Middle frontal gyrus (tissue), 1 donor: Measurements from ENCODE around the gene ZDHHC18.

Experiments used
- DNase-seq: peaks from one replicate; pipeline ENCODE4 v3.0.0-alpha.2; 2015; ENCODE audit warnings: low spot score; ENCODE audit errors: extremely low spot score

The ZDHHC18 gene

GRCh38 chr1:26897351-26897750 is 70.9 kb downstream of the ZDHHC18 start:
- no peak for DNase-seq

- DNase-seq, result peak; percentile 90
Observed at GRCh38 chr1:26900001-26900814, 73.7 kb downstream of the ZDHHC18 start, which contains the start of gene GPATCH3. Gene GPATCH3, minus strand, starts transcription at chr1:26900467. Its CDS starts 25 bp downstream, at chr1:26900442.

GRCh38 chr1:26900815-26901511 is 74.5 kb downstream of the ZDHHC18 start:
- no peak for DNase-seq
